Neuronal stem cell (in vitro differentiated cells): ENCODE measurements around the gene ABHD17C. TPM values are rescaled to one million over a fixed set of nuclear protein-coding genes. Genes with fewer than 3 reads are reported as not detected.
"Not testable (repeated sequence)": the region's sequence is repeated elsewhere in the genome, so short reads cannot be mapped to it uniquely, and the experiment has no call there.

ENCODE experiments used
- DNase-seq: peaks from one replicate; pipeline ENCODE4 v3.0.0-alpha.2; 2013; ENCODE audit warnings: low spot score
- H2AFZ ChIP-seq: one replicate; pipeline ENCODE4 v1.6.1; 2013; ENCODE audit warnings: mild to moderate bottlenecking, low read length, inconsistent platforms
- H2AK5ac ChIP-seq: 2 replicates; pipeline ENCODE4 v1.6.1; 2013; ENCODE audit warnings: low read depth, mild to moderate bottlenecking, inconsistent platforms, low read length, moderate library complexity, mixed read lengths
- H2BK120ac ChIP-seq: 2 replicates; pipeline ENCODE4 v1.6.1; 2013; ENCODE audit warnings: low read depth, mild to moderate bottlenecking, inconsistent platforms, low read length, moderate library complexity, mixed read lengths
- H2BK12ac ChIP-seq: one replicate; pipeline ENCODE4 v1.6.1; 2013; ENCODE audit warnings: low read length, inconsistent platforms
- H2BK15ac ChIP-seq: 2 replicates; pipeline ENCODE4 v1.6.1; 2013; ENCODE audit warnings: mild to moderate bottlenecking, low read length, inconsistent platforms, mixed read lengths
- H2BK5ac ChIP-seq: one replicate; pipeline ENCODE4 v1.6.1; 2013; ENCODE audit warnings: inconsistent platforms, mild to moderate bottlenecking, low read length, moderate library complexity
- H3K14ac ChIP-seq: one replicate; pipeline ENCODE4 v1.6.1; 2013; ENCODE audit warnings: low read length, inconsistent platforms
- H3K18ac ChIP-seq: 2 replicates; pipeline ENCODE4 v1.6.1; 2013; ENCODE audit warnings: low read length, inconsistent platforms
- H3K23ac ChIP-seq: 2 replicates; pipeline ENCODE4 v1.6.1; 2013; ENCODE audit warnings: low read depth, mild to moderate bottlenecking, mixed read lengths, low read length, inconsistent platforms; ENCODE audit not compliant: poor library complexity
- H3K27ac ChIP-seq: replicated peaks from 3 replicates; pipeline ENCODE4 v1.5.1; 2013; ENCODE audit warnings: low read length, inconsistent platforms
- H3K27me3 ChIP-seq, 3 experiments: 2 replicates each; pipeline ENCODE4 v1.6.1; 2013; ENCODE audit warnings: low read length in 3 of 3, mild to moderate bottlenecking in 2 of 3, inconsistent platforms in 1 of 3, low read depth in 1 of 3, mixed read lengths in 1 of 3, moderate library complexity in 1 of 3; ENCODE audit not compliant: control insufficient read depth in 3 of 3, insufficient read depth in 3 of 3
- H3K36me3 ChIP-seq, 2 donors: replicated peaks in 1 of 2; 2 replicates each; pipeline ENCODE4 v1.6.1; 2013; ENCODE audit warnings: low read length in 2 of 2; ENCODE audit not compliant: control insufficient read depth in 2 of 2, insufficient read depth in 2 of 2
- H3K4ac ChIP-seq: 2 replicates; pipeline ENCODE4 v1.6.1; 2013; ENCODE audit warnings: inconsistent platforms, mild to moderate bottlenecking, low read length, moderate library complexity
- H3K4me1 ChIP-seq, 2 donors: 1 replicate in 1 of 2; 2 replicates in 1 of 2; pipeline ENCODE4 v1.6.1; 2013; ENCODE audit warnings: low read length in 2 of 2, low read depth in 1 of 2; ENCODE audit not compliant: control insufficient read depth in 2 of 2, insufficient read depth in 1 of 2
- H3K4me2 ChIP-seq: one replicate; pipeline ENCODE4 v1.6.1; 2013; ENCODE audit warnings: mild to moderate bottlenecking, low read length, inconsistent platforms; ENCODE audit not compliant: insufficient read depth, poor library complexity, severe bottlenecking
- H3K4me3 ChIP-seq, 2 donors: 2 replicates each; pipeline ENCODE4 v1.5.1; 2013; ENCODE audit warnings: low read length in 2 of 2, mild to moderate bottlenecking in 2 of 2, inconsistent platforms in 1 of 2, moderate library complexity in 1 of 2
- H3K79me1 ChIP-seq: one replicate; pipeline ENCODE4 v1.6.1; 2013; ENCODE audit warnings: low read depth, mild to moderate bottlenecking, inconsistent platforms, low read length, moderate library complexity
- H3K9ac ChIP-seq: one replicate; pipeline ENCODE4 v1.6.1; 2013; ENCODE audit warnings: mild to moderate bottlenecking, low read depth, low read length, inconsistent platforms; ENCODE audit not compliant: poor library complexity
- H3K9me3 ChIP-seq, 2 donors: replicated peaks in 1 of 2; 2 replicates each; pipeline versions ENCODE3 to v1.6.1; 2013; ENCODE audit warnings: low read length in 2 of 2, mild to moderate bottlenecking in 2 of 2, inconsistent platforms in 1 of 2, low read depth in 1 of 2, mixed read lengths in 1 of 2, moderate library complexity in 1 of 2; ENCODE audit not compliant: control insufficient read depth in 2 of 2, insufficient read depth in 1 of 2
- H4K8ac ChIP-seq: one replicate; pipeline ENCODE4 v1.6.1; 2013; ENCODE audit warnings: low read depth, mild to moderate bottlenecking, inconsistent platforms, low read length, moderate library complexity
- H4K91ac ChIP-seq: one replicate; pipeline ENCODE4 v1.6.1; 2013; ENCODE audit warnings: low read length, low read depth, mild to moderate bottlenecking, inconsistent platforms; ENCODE audit not compliant: poor library complexity
- WGBS, 2 donors: extraction: QIAGEN DNeasy Blood & Tissue Kit; methylation state at CpG; one replicate each; pipeline ENCODE4 v1.1.7; 2013; ENCODE audit warnings: missing lambda C conversion rate in 2 of 2, mixed read lengths in 1 of 2; ENCODE audit not compliant: insufficient read length in 2 of 2, insufficient replicate concordance in 1 of 2; ENCODE audit errors: extremely low coverage in 2 of 2; 5-methylcytosine and 5-hydroxymethylcytosine counted together
- polyA plus RNA-seq, 2 experiments: library from polyadenylated mRNA; stranded (reverse); fragments of 200-250 nt; gene quantifications; one replicate each; pipeline ENCODE4 v1.2.3, GENCODE V29; 2013

Gene ABHD17C
- polyA plus RNA-seq (2013, experiment 1 of 2), result 13.5 TPM
- polyA plus RNA-seq (2013, experiment 2 of 2), result 12.9 TPM

DNA sequence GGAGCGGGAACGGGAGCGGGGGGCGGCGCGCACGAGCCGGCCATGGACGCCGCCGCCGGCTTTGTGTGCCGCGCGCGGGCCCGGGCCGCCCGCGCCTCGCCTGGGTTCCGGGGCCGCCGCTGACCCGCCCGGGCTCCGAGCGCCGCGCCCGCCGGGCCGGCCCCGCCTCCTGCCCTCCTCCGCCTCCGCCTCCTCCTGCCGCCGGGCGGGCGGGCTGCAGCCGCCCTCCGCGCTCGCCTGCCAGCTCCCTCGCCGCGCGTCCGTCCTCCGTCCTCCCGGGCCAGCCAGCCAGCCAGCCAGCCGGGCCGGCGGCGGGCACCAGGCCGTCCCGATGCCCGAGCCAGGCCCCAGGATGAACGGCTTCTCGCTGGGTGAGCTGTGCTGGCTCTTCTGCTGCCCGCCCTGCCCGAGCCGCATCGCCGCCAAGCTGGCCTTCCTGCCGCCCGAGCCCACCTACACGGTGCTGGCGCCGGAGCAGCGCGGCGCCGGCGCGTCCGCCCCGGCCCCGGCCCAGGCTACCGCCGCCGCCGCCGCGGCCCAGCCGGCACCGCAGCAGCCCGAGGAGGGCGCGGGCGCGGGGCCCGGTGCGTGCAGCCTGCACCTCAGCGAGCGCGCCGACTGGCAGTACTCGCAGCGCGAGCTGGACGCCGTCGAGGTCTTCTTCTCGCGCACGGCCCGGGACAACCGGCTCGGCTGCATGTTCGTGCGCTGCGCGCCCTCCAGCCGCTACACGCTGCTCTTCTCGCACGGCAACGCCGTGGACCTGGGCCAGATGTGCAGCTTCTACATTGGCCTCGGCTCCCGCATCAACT lies at the start of gene ABHD17C:
TSS of gene ABHD17C (plus strand) at position 212 of the 812 bp plus-strand sequence. CDS start at position 332, 120 bp downstream.
- Histone ChIP-seq H3K9me3 (peaks cover 0 to 9% of the 10 kb centered on the region in 2 donors), H2BK12ac (peak within 1 kb of the TSS; percentile 67), H2BK15ac (no peak within 1 kb of the TSS), H3K27me3 (peaks cover 0 to 3% (median 0%) of the 10 kb centered on the region in 3 experiments), H2AFZ (peak within 1 kb of the TSS; percentile 96), H4K91ac (no peak within 1 kb of the TSS), H3K14ac (peak within 1 kb of the TSS; percentile 85), H3K4me1 (peaks cover 5 to 8% of the 10 kb centered on the region in 2 donors), H3K79me1 (peaks cover 2% of the 10 kb centered on the region), H3K36me3 (peaks cover 0 to 4% of the 10 kb centered on the region in 2 donors), H4K8ac (no peak within 1 kb of the TSS), H3K4ac (no peak within 1 kb of the TSS), H3K9ac (peak within 1 kb of the TSS; percentile 98), H3K4me3 (peak within 1 kb of the TSS; percentile 93 to 96), H2AK5ac (peak within 1 kb of the TSS; percentile 53), H3K18ac (peak within 1 kb of the TSS; percentile 98), H3K27ac (peak within 1 kb of the TSS; percentile 65), H2BK5ac (peak within 1 kb of the TSS; percentile 83), H3K4me2 (peak within 1 kb of the TSS; percentile 85), H3K23ac (peak within 1 kb of the TSS; percentile 97), H2BK120ac (peak within 1 kb of the TSS; percentile 47)
- DNase-seq, result peak; percentile 45
- no CpG with 5 or more reads among the region's 122 CpGs for WGBS, 2 donors

DNA sequence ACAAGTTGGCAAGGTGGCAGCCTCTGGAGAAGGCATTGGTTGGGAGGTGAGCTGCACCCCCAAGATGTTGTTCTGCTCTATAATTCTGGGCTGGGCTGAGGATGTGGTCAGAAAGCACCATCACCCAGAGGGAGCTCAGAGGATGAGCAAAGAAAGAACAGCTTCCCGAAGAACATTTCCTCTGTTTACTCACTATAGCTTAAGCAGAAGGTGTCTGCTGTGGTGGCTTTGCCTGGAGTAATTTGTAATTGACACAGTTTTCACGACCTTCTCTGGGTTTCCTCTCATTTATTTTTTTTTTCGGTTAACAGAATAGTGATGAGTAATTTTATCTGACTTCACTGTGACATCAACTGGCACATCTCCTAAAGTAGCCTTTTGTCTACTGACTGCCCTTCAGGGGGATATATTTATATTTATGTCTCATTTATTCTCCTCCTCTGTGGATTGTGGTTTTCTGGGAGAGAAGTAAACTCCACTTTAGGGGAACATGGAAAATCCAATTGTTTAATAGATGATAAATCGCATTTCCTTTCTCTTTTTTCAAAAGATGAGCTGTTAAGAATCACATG lies 49.5 kb upstream of the ABHD17C start:
- no peak overlapping the region for H3K4me3 ChIP-seq
- no peak overlapping the region for H2BK12ac ChIP-seq
- no peak for DNase-seq
- H3K23ac ChIP-seq, result no peak overlapping the region
- H4K8ac ChIP-seq, result no peak overlapping the region
- H2BK5ac ChIP-seq, result no peak overlapping the region
- H3K14ac ChIP-seq, result no peak overlapping the region
- H3K4me1 ChIP-seq, result no peaks in the 10 kb centered on the region
- no peaks in the 10 kb centered on the region for H3K79me1 ChIP-seq
- H3K4ac ChIP-seq, result no peak overlapping the region
- no CpG with 5 or more reads among the region's 4 CpGs for WGBS, 2 donors
- no peak overlapping the region for H3K4me2 ChIP-seq
- no peaks in the 10 kb centered on the region for H3K27me3 ChIP-seq
- no peak overlapping the region for H3K9ac ChIP-seq
- no peak overlapping the region for H2BK120ac ChIP-seq
- no peak overlapping the region for H3K27ac ChIP-seq
- no peak overlapping the region for H3K18ac ChIP-seq
- H4K91ac ChIP-seq, result no peak overlapping the region
- no peak overlapping the region for H2BK15ac ChIP-seq
- H2AFZ ChIP-seq, result no peak overlapping the region
- H3K9me3 ChIP-seq, result peaks cover 3 to 8% of the 10 kb centered on the region in 2 donors
- no peak overlapping the region for H2AK5ac ChIP-seq
- no peaks in the 10 kb centered on the region for H3K36me3 ChIP-seq

DNA sequence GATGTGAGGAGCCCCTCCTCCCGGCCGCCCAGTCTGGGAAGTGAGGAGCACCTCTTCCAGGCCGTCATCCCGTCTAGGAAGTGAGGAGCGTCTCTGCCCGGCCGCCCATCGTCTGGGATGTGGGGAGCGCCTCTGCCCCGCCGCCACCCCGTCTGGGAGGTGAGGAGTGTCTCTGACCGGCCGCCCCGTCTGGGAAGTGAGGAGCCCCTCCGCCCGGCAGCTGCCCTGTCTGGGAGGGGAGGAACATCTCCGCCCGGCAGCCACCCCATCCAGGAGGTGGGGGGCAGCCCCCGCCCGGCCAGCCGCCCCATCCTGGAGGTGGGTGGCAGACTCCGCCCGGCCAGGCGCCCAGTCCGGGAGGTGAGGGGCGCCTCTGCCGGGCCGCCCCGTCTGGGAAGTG lies 47.7 kb upstream of the ABHD17C start:
- H3K9ac ChIP-seq, H3K9me3 ChIP-seq, H2BK5ac ChIP-seq, H3K4ac ChIP-seq, H3K4me3 ChIP-seq, H3K79me1 ChIP-seq, H3K14ac ChIP-seq, H2BK120ac ChIP-seq, H3K27ac ChIP-seq, H2AK5ac ChIP-seq, H3K18ac ChIP-seq, H4K91ac ChIP-seq, H3K4me2 ChIP-seq, H2AFZ ChIP-seq, H4K8ac ChIP-seq, H3K4me1 ChIP-seq, DNase-seq, H3K23ac ChIP-seq, H2BK12ac ChIP-seq, H3K36me3 ChIP-seq, H3K27me3 ChIP-seq, H2BK15ac ChIP-seq: not testable (repeated sequence)
- no CpG with 5 or more reads among the region's 30 CpGs for WGBS, 2 donors

DNA sequence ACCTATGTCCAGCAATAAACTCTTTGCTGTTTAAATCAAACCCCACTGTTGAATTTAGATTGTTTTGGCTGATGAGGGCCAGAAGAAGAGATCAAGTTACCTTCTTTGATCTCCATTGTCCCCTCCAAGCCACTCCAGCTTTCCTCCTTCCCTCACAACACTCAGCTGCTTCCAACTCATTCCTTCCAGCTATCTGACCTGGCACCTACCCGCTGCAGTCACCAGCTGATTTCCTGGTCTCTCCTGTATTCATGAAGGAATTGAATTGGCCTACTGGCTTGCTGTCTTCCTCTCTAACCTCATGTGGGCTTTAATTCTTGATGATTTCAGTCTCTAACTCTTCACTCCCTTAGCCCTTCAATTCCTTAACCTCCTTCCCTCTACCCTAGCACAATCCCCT lies 40.8 kb upstream of the ABHD17C start:
- Histone ChIP-seq H2BK12ac (no peak overlapping the region), H3K14ac (no peak overlapping the region), H3K9ac (no peak overlapping the region), H2BK5ac (no peak overlapping the region), H3K9me3 (peaks cover 0 to 8% of the 10 kb centered on the region in 2 donors), H3K4ac (no peak overlapping the region), H4K8ac (no peak overlapping the region), H3K27me3 (peaks cover 0 to 4% (median 0%) of the 10 kb centered on the region in 3 experiments), H3K4me3 (no peak overlapping the region), H4K91ac (no peak overlapping the region), H2BK120ac (no peak overlapping the region), H2BK15ac (no peak overlapping the region), H3K23ac (no peak overlapping the region), H3K4me2 (no peak overlapping the region), H3K36me3 (no peaks in the 10 kb centered on the region), H3K79me1 (no peaks in the 10 kb centered on the region), H3K4me1 (peaks cover 0 to 2% of the 10 kb centered on the region in 2 donors), H2AK5ac (no peak overlapping the region), H2AFZ (no peak overlapping the region), H3K27ac (no peak overlapping the region), H3K18ac (no peak overlapping the region)
- WGBS, 2 donors, result no CpG with 5 or more reads among the region's 1 CpG
- no peak for DNase-seq
